ENCODE results near the gene AUH.

The AUH gene

GRCh38 chr9:91361291-91362050 lies at the start of gene AUH:
TSS of gene AUH (minus strand) at chr9:91361918. CDS start at chr9:91361889, 29 bp downstream.
- Histone ChIP-seq H3K9me3 (ENCODE audit: control insufficient read depth, low read depth, low read length) (no peaks in the 10 kb centered on the region), H3K27me3 (ENCODE audit: control insufficient read depth, insufficient read depth, low read length) (no peaks in the 10 kb centered on the region), H3K4me3 (ENCODE audit: low read length) (peak within 1 kb of the TSS; percentile 98), H3K9ac (ENCODE audit: low read length) (peak within 1 kb of the TSS; percentile 90), H3K27ac (ENCODE audit: low read length) (peak within 1 kb of the TSS; percentile 88), H3K4me1 (ENCODE audit: control insufficient read depth, low read depth, low read length) (peaks cover 11% of the 10 kb centered on the region), H3K36me3 (ENCODE audit: control insufficient read depth, low read depth, low read length) (peaks cover 10% of the 10 kb centered on the region)

DNA sequence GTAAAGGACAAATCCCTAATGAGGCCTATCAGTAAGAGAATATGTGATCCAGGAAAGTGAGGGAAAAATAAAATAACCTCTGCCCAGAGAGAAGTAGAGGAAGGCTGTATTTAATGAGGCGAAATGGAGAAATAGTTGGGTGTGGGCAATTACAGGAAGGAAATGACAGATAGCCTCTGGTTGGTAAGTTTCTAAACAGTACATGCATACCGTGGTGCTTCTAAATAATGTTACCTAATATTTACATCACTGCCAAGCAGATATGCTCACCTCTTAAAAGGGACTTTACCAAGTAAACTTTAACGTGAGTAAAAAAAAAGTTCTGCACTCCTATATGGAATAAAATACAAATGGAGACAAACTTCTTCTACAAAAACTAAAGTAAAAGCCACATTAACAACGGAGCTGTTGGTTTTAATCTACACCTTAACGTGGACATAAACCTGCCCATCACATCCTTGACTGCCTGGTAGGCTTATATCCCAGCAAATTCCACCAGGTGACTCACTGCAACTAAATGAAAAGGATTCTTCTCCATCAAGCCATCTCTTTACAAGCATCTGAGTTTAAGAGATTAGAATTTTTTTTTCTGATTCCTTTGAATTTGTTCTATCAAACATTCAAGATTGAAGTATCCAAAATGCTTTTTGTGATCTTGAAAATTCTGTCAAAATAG lies 49.5 kb upstream of the AUH start:
- no peaks in the 10 kb centered on the region for H3K4me1 ChIP-seq (ENCODE audit: control insufficient read depth, low read depth, low read length)
- H3K27me3 ChIP-seq (ENCODE audit: control insufficient read depth, insufficient read depth, low read length): no peaks in the 10 kb centered on the region
- no peak overlapping the region for H3K27ac ChIP-seq (ENCODE audit: low read length)
- H3K9me3 ChIP-seq (ENCODE audit: control insufficient read depth, low read depth, low read length): no peaks in the 10 kb centered on the region
- no peak overlapping the region for H3K4me3 ChIP-seq (ENCODE audit: low read length)
- no peak overlapping the region for H3K9ac ChIP-seq (ENCODE audit: low read length)
- peaks cover 14% of the 10 kb centered on the region for H3K36me3 ChIP-seq (ENCODE audit: control insufficient read depth, low read depth, low read length)

- Histone ChIP-seq H3K4me3 (ENCODE audit: low read length) (no peak overlapping the region), H3K27me3 (ENCODE audit: control insufficient read depth, insufficient read depth, low read length) (no peaks in the 10 kb centered on the region), H3K9ac (ENCODE audit: low read length) (no peak overlapping the region), H3K4me1 (ENCODE audit: control insufficient read depth, low read depth, low read length) (no peaks in the 10 kb centered on the region), H3K9me3 (ENCODE audit: control insufficient read depth, low read depth, low read length) (no peaks in the 10 kb centered on the region), H3K36me3 (ENCODE audit: control insufficient read depth, low read depth, low read length) (peaks cover 14% of the 10 kb centered on the region), H3K27ac (ENCODE audit: low read length) (no peak overlapping the region)
Measured at GRCh38 chr9:91410161-91410560, 48.4 kb upstream of the AUH start.

GRCh38 chr9:91408475-91408874 lies 46.8 kb upstream of the AUH start:
- Histone ChIP-seq H3K4me3 (ENCODE audit: low read length) (no peak overlapping the region), H3K27me3 (ENCODE audit: control insufficient read depth, insufficient read depth, low read length) (no peaks in the 10 kb centered on the region), H3K9me3 (ENCODE audit: control insufficient read depth, low read depth, low read length) (no peaks in the 10 kb centered on the region), H3K4me1 (ENCODE audit: control insufficient read depth, low read depth, low read length) (no peaks in the 10 kb centered on the region), H3K36me3 (ENCODE audit: control insufficient read depth, low read depth, low read length) (peaks cover 14% of the 10 kb centered on the region), H3K9ac (ENCODE audit: low read length) (no peak overlapping the region), H3K27ac (ENCODE audit: low read length) (no peak overlapping the region)

GRCh38 chr9:91407580-91408318 lies 46.0 kb upstream of the AUH start:
- H3K4me1 ChIP-seq (ENCODE audit: control insufficient read depth, low read depth, low read length): no peaks in the 10 kb centered on the region
- H3K9me3 ChIP-seq (ENCODE audit: control insufficient read depth, low read depth, low read length): no peaks in the 10 kb centered on the region
- H3K36me3 ChIP-seq (ENCODE audit: control insufficient read depth, low read depth, low read length): peaks cover 14% of the 10 kb centered on the region
- no peak overlapping the region for H3K4me3 ChIP-seq (ENCODE audit: low read length)
- H3K27ac ChIP-seq (ENCODE audit: low read length): no peak overlapping the region
- H3K9ac ChIP-seq (ENCODE audit: low read length): no peak overlapping the region
- H3K27me3 ChIP-seq (ENCODE audit: control insufficient read depth, insufficient read depth, low read length): no peaks in the 10 kb centered on the region

DNA sequence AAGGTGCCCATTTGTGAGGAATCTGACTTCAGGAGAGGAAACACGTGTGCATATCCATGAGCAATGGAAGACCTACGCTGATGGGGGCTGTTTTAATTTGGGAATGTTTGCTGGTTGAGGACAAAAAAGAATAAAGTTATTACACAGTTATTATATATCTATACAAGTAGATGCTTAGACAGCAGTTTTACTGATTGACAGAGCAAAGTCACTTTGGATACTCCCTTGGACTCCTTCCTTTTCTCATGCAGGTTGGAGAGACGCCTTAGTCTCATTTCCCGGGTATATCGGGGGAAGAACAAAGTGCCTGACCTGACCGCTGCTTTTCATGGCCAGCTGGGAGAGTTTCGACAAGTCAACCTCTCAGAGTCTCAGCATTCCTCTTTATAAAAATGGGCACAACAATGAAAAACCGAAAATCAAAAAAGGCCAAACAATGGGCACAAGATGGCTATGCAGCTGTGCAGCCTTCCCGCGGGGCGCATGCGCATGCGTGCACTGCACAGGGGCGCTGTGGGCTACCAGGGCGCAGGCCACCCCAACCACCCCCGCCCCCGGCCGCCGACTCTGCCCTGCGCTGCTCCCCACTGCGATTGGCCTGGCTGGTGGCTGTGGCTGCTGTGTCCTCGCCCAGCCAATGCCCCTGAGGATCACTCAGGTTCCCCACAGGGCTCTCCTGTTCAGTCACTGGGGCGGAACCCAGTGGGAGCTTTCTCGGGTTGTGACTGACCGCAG lies 43.8 kb upstream of the AUH start:
- Histone ChIP-seq H3K4me1 (ENCODE audit: control insufficient read depth, low read depth, low read length) (no peaks in the 10 kb centered on the region), H3K36me3 (ENCODE audit: control insufficient read depth, low read depth, low read length) (peaks cover 12% of the 10 kb centered on the region), H3K9me3 (ENCODE audit: control insufficient read depth, low read depth, low read length) (no peaks in the 10 kb centered on the region), H3K27ac (ENCODE audit: low read length) (no peak overlapping the region), H3K27me3 (ENCODE audit: control insufficient read depth, insufficient read depth, low read length) (no peaks in the 10 kb centered on the region), H3K4me3 (ENCODE audit: low read length) (no peak overlapping the region), H3K9ac (ENCODE audit: low read length) (no peak overlapping the region)

DNA sequence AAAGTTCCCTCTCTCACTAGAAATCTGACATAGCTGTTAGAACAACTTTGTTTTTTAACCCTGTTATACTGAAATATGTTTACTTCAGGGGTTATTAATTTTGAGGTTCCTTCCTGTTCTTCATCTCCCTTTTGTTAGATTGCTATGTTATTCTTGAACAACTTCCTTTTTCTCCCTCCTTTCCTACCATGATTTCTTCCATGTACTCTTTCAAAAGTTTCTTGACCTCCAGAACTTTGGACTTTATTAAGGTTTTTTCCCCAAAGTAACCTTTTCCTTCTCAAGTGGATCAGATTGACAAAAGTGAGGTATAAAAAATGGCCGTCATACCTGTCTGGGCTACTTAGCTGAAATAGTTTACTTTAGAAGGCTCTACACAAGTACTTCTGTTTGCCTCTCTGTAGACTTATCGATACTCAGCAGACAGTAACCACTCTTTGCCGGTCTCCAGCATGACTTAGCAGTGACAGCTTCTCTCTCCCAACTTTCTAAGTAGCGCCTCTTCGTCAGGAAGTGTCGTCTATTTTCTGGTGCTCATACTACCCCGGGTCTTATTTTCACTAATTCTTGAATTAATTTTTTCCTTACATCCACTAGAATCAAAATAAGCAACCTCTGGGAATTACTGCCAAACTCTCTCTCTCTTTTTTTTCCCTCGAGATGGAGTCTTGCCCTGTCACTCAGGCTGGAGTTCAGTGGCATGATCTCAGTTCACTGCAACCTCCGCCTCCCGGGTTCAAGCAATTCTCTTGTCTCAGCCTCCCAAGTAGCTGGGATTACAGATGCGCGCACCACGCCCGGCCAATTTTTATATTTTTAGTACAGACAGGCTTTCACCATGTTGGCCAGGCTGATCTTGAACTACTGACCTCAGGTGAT lies 42.2 kb upstream of the AUH start:
- Histone ChIP-seq H3K27me3 (ENCODE audit: control insufficient read depth, insufficient read depth, low read length) (no peaks in the 10 kb centered on the region), H3K9me3 (ENCODE audit: control insufficient read depth, low read depth, low read length) (no peaks in the 10 kb centered on the region), H3K4me3 (ENCODE audit: low read length) (no peak overlapping the region)

GRCh38 chr9:91398926-91399325 lies 37.2 kb upstream of the AUH start:
- Histone ChIP-seq H3K9ac (ENCODE audit: low read length) (no peak overlapping the region), H3K27me3 (ENCODE audit: control insufficient read depth, insufficient read depth, low read length) (no peaks in the 10 kb centered on the region), H3K27ac (ENCODE audit: low read length) (no peak overlapping the region), H3K4me3 (ENCODE audit: low read length) (no peak overlapping the region), H3K4me1 (ENCODE audit: control insufficient read depth, low read depth, low read length) (no peaks in the 10 kb centered on the region), H3K9me3 (ENCODE audit: control insufficient read depth, low read depth, low read length) (no peaks in the 10 kb centered on the region), H3K36me3 (ENCODE audit: control insufficient read depth, low read depth, low read length) (no peaks in the 10 kb centered on the region)

More for the DNA sequence above, 42.2 kb upstream of the AUH start:
- Histone ChIP-seq H3K9ac (ENCODE audit: low read length) (no peak overlapping the region), H3K27ac (ENCODE audit: low read length) (no peak overlapping the region), H3K36me3 (ENCODE audit: control insufficient read depth, low read depth, low read length) (no peaks in the 10 kb centered on the region), H3K4me1 (ENCODE audit: control insufficient read depth, low read depth, low read length) (no peaks in the 10 kb centered on the region)

GRCh38 chr9:91395553-91396471 lies 34.1 kb upstream of the AUH start:
- H3K4me1 ChIP-seq (ENCODE audit: control insufficient read depth, low read depth, low read length): no peaks in the 10 kb centered on the region
- no peaks in the 10 kb centered on the region for H3K9me3 ChIP-seq (ENCODE audit: control insufficient read depth, low read depth, low read length)
- no peak overlapping the region for H3K9ac ChIP-seq (ENCODE audit: low read length)
- no peaks in the 10 kb centered on the region for H3K27me3 ChIP-seq (ENCODE audit: control insufficient read depth, insufficient read depth, low read length)
- H3K36me3 ChIP-seq (ENCODE audit: control insufficient read depth, low read depth, low read length): no peaks in the 10 kb centered on the region
- H3K27ac ChIP-seq (ENCODE audit: low read length): no peak overlapping the region
- H3K4me3 ChIP-seq (ENCODE audit: low read length): no peak overlapping the region

DNA sequence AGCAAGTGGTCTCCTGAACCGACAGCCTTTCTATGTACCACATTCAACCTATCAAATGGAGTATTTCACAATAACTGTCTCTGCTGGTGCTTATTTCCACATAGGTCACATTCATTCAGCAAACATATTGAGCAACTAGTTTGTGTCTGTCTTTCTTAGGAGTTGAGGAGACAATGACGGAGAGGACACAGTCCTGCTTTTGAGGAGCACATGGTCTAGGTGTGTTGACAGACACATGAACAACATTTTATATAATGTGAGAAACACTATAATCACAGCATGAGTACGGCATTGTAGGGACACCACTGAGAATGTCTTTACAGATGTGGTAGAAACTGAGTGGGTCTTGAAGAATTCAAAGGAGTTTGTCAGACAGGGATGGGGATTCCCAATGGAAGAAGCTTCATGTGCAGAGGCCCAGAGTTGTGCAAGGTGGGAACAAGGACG lies 33.4 kb upstream of the AUH start:
- Histone ChIP-seq H3K9me3 (ENCODE audit: control insufficient read depth, low read depth, low read length) (no peaks in the 10 kb centered on the region), H3K27me3 (ENCODE audit: control insufficient read depth, insufficient read depth, low read length) (no peaks in the 10 kb centered on the region), H3K4me3 (ENCODE audit: low read length) (no peak overlapping the region), H3K4me1 (ENCODE audit: control insufficient read depth, low read depth, low read length) (no peaks in the 10 kb centered on the region), H3K27ac (ENCODE audit: low read length) (no peak overlapping the region), H3K36me3 (ENCODE audit: control insufficient read depth, low read depth, low read length) (no peaks in the 10 kb centered on the region), H3K9ac (ENCODE audit: low read length) (no peak overlapping the region)

Measured in iPS-18a (cell line).